ENCODE measurements around the gene OR1E2.
"Not testable (repeated sequence)": the region's sequence is repeated elsewhere in the genome, so short reads cannot be mapped to it uniquely, and the experiment has no call there.

The OR1E2 gene

GRCh38 chr17:3433741-3434140 is at the start of gene OR1E2:
Gene OR1E2 (minus strand): TSS chr17:3433841. CDS start chr17:3433841, 0 bp downstream.
- DNase-seq (ENCODE audit: low read depth) = no peak

GRCh38 chr17:3482852-3483251 is 49.2 kb upstream of the OR1E2 start:
- DNase-seq (ENCODE audit: low read depth) = no peak

GRCh38 chr17:3479988-3480387 is 46.3 kb upstream of the OR1E2 start:
- DNase-seq (ENCODE audit: low read depth) = no peak

GRCh38 chr17:3475812-3476610 is 42.4 kb upstream of the OR1E2 start, which contains the start of gene ASPA:
Gene ASPA (plus strand): TSS chr17:3475997. CDS start chr17:3476160, 163 bp downstream.
- DNase-seq (ENCODE audit: low read depth) = peak; percentile 19

GRCh38 chr17:3475251-3475685 is 41.6 kb upstream of the OR1E2 start:
- DNase-seq (ENCODE audit: low read depth) = no peak

- no peak for DNase-seq (ENCODE audit: low read depth)
Measured at GRCh38 chr17:3474212-3474611, 40.6 kb upstream of the OR1E2 start.

GRCh38 chr17:3472137-3472536 is 38.5 kb upstream of the OR1E2 start:
- no peak for DNase-seq (ENCODE audit: low read depth)

GRCh38 chr17:3471599-3471998 is 38.0 kb upstream of the OR1E2 start, which contains the start of gene SPATA22:
Gene SPATA22 (minus strand): TSS chr17:3471819. CDS start chr17:3469325, 2,494 bp downstream.
- no peak for DNase-seq (ENCODE audit: low read depth)

GRCh38 chr17:3469529-3469928 is 35.9 kb upstream of the OR1E2 start:
- no peak for DNase-seq (ENCODE audit: low read depth)

- not testable (repeated sequence) for DNase-seq (ENCODE audit: low read depth)
Measured at GRCh38 chr17:3466355-3466754, 32.7 kb upstream of the OR1E2 start.

- no peak for DNase-seq (ENCODE audit: low read depth)
Measured at GRCh38 chr17:3448059-3448665, 14.5 kb upstream of the OR1E2 start.

GRCh38 chr17:3447625-3448024 is 14.0 kb upstream of the OR1E2 start:
- DNase-seq (ENCODE audit: low read depth) = peak; percentile 23

- DNase-seq (ENCODE audit: low read depth) = no peak
Measured at GRCh38 chr17:3440451-3440850, 6.8 kb upstream of the OR1E2 start.

GRCh38 chr17:3438368-3438767 is 4.7 kb upstream of the OR1E2 start:
- no peak for DNase-seq (ENCODE audit: low read depth)

GRCh38 chr17:3433215-3433614 is 426 bp downstream of the OR1E2 start:
- DNase-seq (ENCODE audit: low read depth) = peak; percentile 2

GRCh38 chr17:3418222-3418621 is 15.4 kb downstream of the OR1E2 start:
- no peak for DNase-seq (ENCODE audit: low read depth)

- DNase-seq (ENCODE audit: low read depth) = no peak
Measured at GRCh38 chr17:3415610-3416009, 18.0 kb downstream of the OR1E2 start.

- not testable (repeated sequence) for DNase-seq (ENCODE audit: low read depth)
Measured at GRCh38 chr17:3412216-3412615, 21.4 kb downstream of the OR1E2 start.

GRCh38 chr17:3411070-3411469 is 22.6 kb downstream of the OR1E2 start, which contains the start of gene OR3A3:
Gene OR3A3 (plus strand): TSS chr17:3411370.
- no peak for DNase-seq (ENCODE audit: low read depth)

- not testable (repeated sequence) for DNase-seq (ENCODE audit: low read depth)
Measured at GRCh38 chr17:3403856-3404255, 29.8 kb downstream of the OR1E2 start.

GRCh38 chr17:3401786-3402185 is 31.9 kb downstream of the OR1E2 start:
- no peak for DNase-seq (ENCODE audit: low read depth)

- DNase-seq (ENCODE audit: low read depth) = no peak
Measured at GRCh38 chr17:3400055-3400454, 33.6 kb downstream of the OR1E2 start.

- DNase-seq (ENCODE audit: low read depth) = no peak
Measured at GRCh38 chr17:3398310-3398709, 35.3 kb downstream of the OR1E2 start, which contains the start of gene OR1E1. Gene OR1E1 (minus strand): TSS chr17:3398410. CDS start chr17:3398410, 0 bp downstream.
